Measurements from ENCODE around the gene GRHL1. TPM values are rescaled to one million over a fixed set of nuclear protein-coding genes. Genes with fewer than 3 reads are reported as not detected.

Gene GRHL1
- total RNA-seq, 2 experiments from 2014 or later, result 0.28 to 0.38 TPM

DNA sequence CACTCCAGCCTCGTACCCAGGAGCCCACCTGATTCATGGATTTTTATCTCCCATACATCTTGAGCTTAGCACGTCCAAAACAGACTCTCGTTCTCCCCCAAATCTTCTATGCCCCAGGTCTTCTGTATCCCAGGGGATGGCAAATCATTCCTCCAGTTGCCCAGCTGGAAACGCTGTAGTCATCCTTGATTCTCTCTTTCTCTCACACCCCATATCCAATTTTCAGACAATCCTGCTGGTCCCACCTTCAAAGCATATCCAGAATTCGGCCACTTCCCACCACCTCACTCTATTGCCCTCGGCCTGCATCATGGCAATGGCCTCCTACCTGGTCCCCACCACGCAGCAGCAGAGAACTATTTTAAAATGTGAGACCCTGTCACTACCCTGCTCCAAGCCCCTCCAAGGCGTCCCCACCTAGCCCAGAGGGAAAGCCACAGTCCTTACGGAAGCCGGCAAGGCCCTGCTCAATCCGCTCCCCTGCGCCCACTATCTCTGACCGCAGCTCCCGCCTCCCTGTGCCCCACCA, 1.4 kb upstream of the GRHL1 start:
- CTCF ChIA-PET, result no interaction called here
- Mint-ChIP-seq H3K27me3 (peaks cover 58% of the 10 kb centered on the region), H3K27ac (no peak overlapping the region)

DNA sequence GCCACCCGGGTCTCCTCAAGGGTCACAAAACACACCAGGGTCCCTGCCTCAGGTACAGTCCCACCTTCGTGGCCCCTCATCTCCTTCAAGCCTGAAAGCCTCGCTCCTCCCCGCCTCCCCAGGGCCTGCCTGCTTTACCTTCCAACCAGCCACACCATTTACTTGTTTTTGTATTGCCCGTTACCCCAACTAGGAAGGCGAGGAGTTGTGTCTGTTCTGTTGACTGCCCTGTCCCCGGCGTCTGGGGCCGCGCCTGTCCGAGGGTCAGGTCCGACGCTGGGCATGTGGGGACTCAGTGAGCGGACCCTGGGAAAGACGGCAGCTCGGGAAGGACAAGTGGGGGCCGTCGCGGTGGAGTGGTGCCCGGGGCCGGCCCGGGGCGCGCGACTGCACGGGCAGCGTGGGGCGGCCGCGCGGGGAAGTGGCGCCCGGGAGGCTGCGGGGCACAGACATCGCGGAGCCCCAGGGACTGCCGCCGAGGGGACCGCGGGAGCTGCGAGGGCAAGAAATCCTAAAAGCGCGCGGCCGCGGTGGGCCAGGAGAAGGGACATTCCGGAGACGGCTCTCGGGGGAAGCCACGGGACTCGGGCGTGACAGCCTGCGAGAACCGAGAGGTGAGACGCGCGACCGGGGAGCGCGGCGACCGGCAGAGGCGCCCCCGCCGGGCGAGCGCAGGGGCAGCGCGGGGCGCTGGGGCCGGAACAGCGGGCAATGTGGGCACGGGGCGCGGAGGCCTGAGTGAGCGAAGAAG, 797 bp upstream of the GRHL1 start:
- H3K27me3 Mint-ChIP-seq, result peaks cover 58% of the 10 kb centered on the region
- Histone ChIP-seq H3K4me1 (ENCODE audit: insufficient read depth, low read length) (peaks cover 10% of the 10 kb centered on the region), H3K27me3 (ENCODE audit: control insufficient read depth in 1 of 2, insufficient read depth in 2 of 2, low read length in 2 of 2) (peaks cover 16 to 26% of the 10 kb centered on the region in 2 experiments), H3K36me3 (ENCODE audit: insufficient read depth, low read length) (no peaks in the 10 kb centered on the region), H3K27ac (ENCODE audit: low read depth in 1 of 2, low read length in 2 of 2) (no peak overlapping the region), H3K4me3 (ENCODE audit: low read length) (peak overlapping the region; percentile 49), H3K9me3 (ENCODE audit: control insufficient read depth in 1 of 2, insufficient read depth in 1 of 2, low read length in 2 of 2) (no peaks in the 10 kb centered on the region)
- H3K9me3 Mint-ChIP-seq, result no peaks in the 10 kb centered on the region
- peaks cover 4% of the 10 kb centered on the region for H3K4me1 Mint-ChIP-seq (ENCODE audit: low read depth)
- DNase-seq, result peak in 9 of 14 experiments; percentile 4 to 85 (median 32)
- ATAC-seq (ENCODE audit: poor library complexity), result peak; percentile 35
- no peaks in the 10 kb centered on the region for H3K36me3 Mint-ChIP-seq (ENCODE audit: low read depth)
- ChIA-PET POLR2A (no interaction called here), CTCF (no interaction called here)
- TF ChIP-seq, protein P1, sequence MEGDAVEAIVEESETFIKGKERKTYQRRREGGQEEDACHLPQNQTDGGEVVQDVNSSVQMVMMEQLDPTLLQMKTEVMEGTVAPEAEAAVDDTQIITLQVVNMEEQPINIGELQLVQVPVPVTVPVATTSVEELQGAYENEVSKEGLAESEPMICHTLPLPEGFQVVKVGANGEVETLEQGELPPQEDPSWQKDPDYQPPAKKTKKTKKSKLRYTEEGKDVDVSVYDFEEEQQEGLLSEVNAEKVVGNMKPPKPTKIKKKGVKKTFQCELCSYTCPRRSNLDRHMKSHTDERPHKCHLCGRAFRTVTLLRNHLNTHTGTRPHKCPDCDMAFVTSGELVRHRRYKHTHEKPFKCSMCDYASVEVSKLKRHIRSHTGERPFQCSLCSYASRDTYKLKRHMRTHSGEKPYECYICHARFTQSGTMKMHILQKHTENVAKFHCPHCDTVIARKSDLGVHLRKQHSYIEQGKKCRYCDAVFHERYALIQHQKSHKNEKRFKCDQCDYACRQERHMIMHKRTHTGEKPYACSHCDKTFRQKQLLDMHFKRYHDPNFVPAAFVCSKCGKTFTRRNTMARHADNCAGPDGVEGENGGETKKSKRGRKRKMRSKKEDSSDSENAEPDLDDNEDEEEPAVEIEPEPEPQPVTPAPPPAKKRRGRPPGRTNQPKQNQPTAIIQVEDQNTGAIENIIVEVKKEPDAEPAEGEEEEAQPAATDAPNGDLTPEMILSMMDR (IDR thresholded peaks at IDR 0.05), result no peak
- peak overlapping the region; percentile 39 for H3K27ac Mint-ChIP-seq
- H3K4me3 Mint-ChIP-seq, result peak overlapping the region; percentile 94
- intact Hi-C loops (cut with DNase I, micrococcal nuclease), result loop anchor here in 1 of 2 experiments (5.0 to 10.0 kb wide), 5 partner anchors 108 to 946 kb away; partner anchors contain the start of genes MBOAT2, ODC1, TAF1B and YWHAQ

More for the DNA sequence above, 1.4 kb upstream of the GRHL1 start:
- Histone ChIP-seq H3K4me3 (ENCODE audit: low read length) (no peak overlapping the region), H3K9me3 (ENCODE audit: control insufficient read depth in 1 of 2, insufficient read depth in 1 of 2, low read length in 2 of 2) (no peaks in the 10 kb centered on the region), H3K27ac (ENCODE audit: low read depth in 1 of 2, low read length in 2 of 2) (no peak overlapping the region), H3K4me1 (ENCODE audit: insufficient read depth, low read length) (peaks cover 10% of the 10 kb centered on the region), H3K36me3 (ENCODE audit: insufficient read depth, low read length) (no peaks in the 10 kb centered on the region), H3K27me3 (ENCODE audit: control insufficient read depth in 1 of 2, insufficient read depth in 2 of 2, low read length in 2 of 2) (peaks cover 16 to 28% of the 10 kb centered on the region in 2 experiments)
- intact Hi-C loops (cut with DNase I, micrococcal nuclease), result loop anchor here in 1 of 2 experiments (5.0 to 10.0 kb wide), 5 partner anchors 108 to 945 kb away; partner anchors contain the start of genes MBOAT2, ODC1, TAF1B and YWHAQ
- peak overlapping the region; percentile 94 for H3K4me3 Mint-ChIP-seq
- ATAC-seq (ENCODE audit: poor library complexity), result no peak
- TF ChIP-seq, protein P1 (IDR thresholded peaks at IDR 0.05), result no peak
- POLR2A ChIA-PET, result no interaction called here
- H3K36me3 Mint-ChIP-seq (ENCODE audit: low read depth), result no peaks in the 10 kb centered on the region
- no peaks in the 10 kb centered on the region for H3K9me3 Mint-ChIP-seq
- H3K4me1 Mint-ChIP-seq (ENCODE audit: low read depth), result peaks cover 4% of the 10 kb centered on the region
- peak in 1 of 14 experiments; percentile 33 for DNase-seq

DNA sequence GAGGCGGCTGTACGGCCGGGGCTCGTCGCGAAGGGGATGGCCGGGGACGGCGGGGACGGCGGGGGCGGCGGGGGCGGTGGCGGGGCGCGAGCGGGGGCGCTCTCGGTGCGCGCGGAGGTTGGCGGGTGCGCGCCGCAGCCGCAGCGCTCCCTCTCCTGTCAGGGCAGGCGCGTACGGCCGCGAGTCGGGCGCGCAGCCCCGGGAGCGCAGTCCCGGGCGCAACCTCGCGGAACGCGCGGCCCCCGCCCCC, 296 bp upstream of the GRHL1 start:
- Histone ChIP-seq H3K9me3 (ENCODE audit: control insufficient read depth in 1 of 2, insufficient read depth in 1 of 2, low read length in 2 of 2) (no peaks in the 10 kb centered on the region), H3K4me1 (ENCODE audit: insufficient read depth, low read length) (peaks cover 10% of the 10 kb centered on the region), H3K27me3 (ENCODE audit: control insufficient read depth in 1 of 2, insufficient read depth in 2 of 2, low read length in 2 of 2) (peaks cover 11 to 23% of the 10 kb centered on the region in 2 experiments), H3K4me3 (ENCODE audit: low read length) (peak overlapping the region; percentile 49), H3K27ac (ENCODE audit: low read depth in 1 of 2, low read length in 2 of 2) (no peak overlapping the region), H3K36me3 (ENCODE audit: insufficient read depth, low read length) (no peaks in the 10 kb centered on the region)
- TF ChIP-seq, protein P1 (IDR thresholded peaks at IDR 0.05), result no peak
- H3K36me3 Mint-ChIP-seq (ENCODE audit: low read depth), result no peaks in the 10 kb centered on the region
- ATAC-seq (ENCODE audit: poor library complexity), result no peak
- intact Hi-C loops (cut with DNase I, micrococcal nuclease), result loop anchor here in 1 of 2 experiments (5.0 to 10.0 kb wide), 5 partner anchors 109 to 946 kb away; partner anchors contain the start of genes MBOAT2, ODC1, TAF1B and YWHAQ
- H3K9me3 Mint-ChIP-seq, result no peaks in the 10 kb centered on the region
- POLR2A ChIA-PET, result no interaction called here
- CTCF ChIA-PET, result no interaction called here
- peaks cover 56% of the 10 kb centered on the region for H3K27me3 Mint-ChIP-seq
- peaks cover 4% of the 10 kb centered on the region for H3K4me1 Mint-ChIP-seq (ENCODE audit: low read depth)
- no peak overlapping the region for H3K27ac Mint-ChIP-seq
- no peak for DNase-seq
- H3K4me3 Mint-ChIP-seq, result peak overlapping the region; percentile 75
